GM10847 (cell line): ENCODE measurements around the gene TOMT.
"Not testable (repeated sequence)": the region's sequence is repeated elsewhere in the genome, so short reads cannot be mapped to it uniquely, and the experiment has no call there.

Experiments
- POLR2A ChIP-seq: IDR thresholded peaks from 2 replicates; pipeline ENCODE4 v1.6.1; 2011; ENCODE audit not compliant: insufficient read length; ENCODE audit errors: extremely low read depth

Gene TOMT

GRCh38 chr11:72135473-72135872 is 29.7 kb downstream of the TOMT start, which contains the start of gene FOLR3:
Gene FOLR3 (plus strand): TSS chr11:72135725. CDS start chr11:72135953, 228 bp downstream.
- not testable (repeated sequence) for TF ChIP-seq POLR2A

- no peak for TF ChIP-seq POLR2A
These were observed 30.4 kb downstream of the TOMT start for GRCh38 chr11:72135891-72136683.

GRCh38 chr11:72136684-72137262 is 31.0 kb downstream of the TOMT start:
- TF ChIP-seq POLR2A = no peak

GRCh38 chr11:72138821-72139390 is 33.2 kb downstream of the TOMT start:
- no peak for TF ChIP-seq POLR2A

GRCh38 chr11:72139500-72139899 is 33.8 kb downstream of the TOMT start:
- TF ChIP-seq POLR2A = no peak

GRCh38 chr11:72140661-72141060 is 34.9 kb downstream of the TOMT start:
- no peak for TF ChIP-seq POLR2A

- no peak for TF ChIP-seq POLR2A
These were observed 35.3 kb downstream of the TOMT start for GRCh38 chr11:72141066-72141465.

GRCh38 chr11:72144807-72145565 is 39.3 kb downstream of the TOMT start:
- no peak for TF ChIP-seq POLR2A

GRCh38 chr11:72146625-72147024 is 40.9 kb downstream of the TOMT start:
- no peak for TF ChIP-seq POLR2A

- TF ChIP-seq POLR2A = no peak
These were observed 45.2 kb downstream of the TOMT start for GRCh38 chr11:72150882-72151281.

GRCh38 chr11:72154816-72155215 is 49.1 kb downstream of the TOMT start:
- no peak for TF ChIP-seq POLR2A

- TF ChIP-seq POLR2A = no peak
These were observed 50.0 kb downstream of the TOMT start for GRCh38 chr11:72155751-72156150.

- TF ChIP-seq POLR2A = no peak
These were observed 51.4 kb downstream of the TOMT start for GRCh38 chr11:72157131-72157530.
